ENCODE data around the gene VWA8.

Gene VWA8

DNA sequence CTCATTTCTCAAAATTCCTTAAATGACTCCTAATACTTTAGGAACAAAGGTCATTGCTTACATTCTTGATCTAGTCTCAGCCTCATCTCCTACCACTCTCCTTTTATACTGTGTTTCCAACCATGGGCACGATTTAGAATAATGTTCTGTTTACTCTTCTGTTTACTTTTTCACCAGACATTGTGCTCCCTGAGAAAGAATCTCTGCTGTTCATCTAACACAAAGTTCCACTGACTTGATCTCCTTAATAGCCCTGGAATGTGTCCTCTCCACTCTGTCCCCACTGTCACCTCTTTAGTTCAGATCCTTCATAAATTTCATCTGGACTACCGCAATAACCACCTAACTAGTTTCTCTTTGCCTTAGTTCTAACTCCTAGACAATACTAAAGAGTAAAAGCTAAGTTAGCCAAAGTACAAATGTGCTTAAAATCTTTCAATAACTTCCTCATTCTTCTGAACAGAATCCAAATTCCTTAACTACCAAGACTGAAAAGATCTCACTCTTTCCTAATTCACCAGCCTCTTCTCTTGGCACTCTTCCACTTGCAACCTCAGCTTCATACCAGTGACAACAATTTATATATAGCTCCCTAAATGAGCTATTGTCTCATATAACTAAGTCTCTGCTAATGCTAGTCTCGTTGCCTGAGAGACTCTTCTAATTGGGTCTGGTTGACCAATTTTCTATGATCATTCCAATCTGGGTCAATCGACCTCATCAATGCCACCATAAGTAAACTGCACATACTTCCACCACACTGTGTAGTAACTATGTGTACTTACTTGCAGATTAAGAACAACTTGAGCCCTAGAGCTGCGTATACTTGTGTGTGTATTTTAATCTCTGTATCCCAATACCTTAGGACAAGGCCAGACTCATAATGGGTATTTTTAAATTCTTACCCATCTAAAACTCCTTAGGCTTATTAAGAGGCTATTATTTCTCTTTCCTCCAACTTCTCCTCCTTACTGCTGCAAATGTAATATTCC, 179.9 kb downstream of the VWA8 start:
- TF ChIP-seq, protein P1, sequence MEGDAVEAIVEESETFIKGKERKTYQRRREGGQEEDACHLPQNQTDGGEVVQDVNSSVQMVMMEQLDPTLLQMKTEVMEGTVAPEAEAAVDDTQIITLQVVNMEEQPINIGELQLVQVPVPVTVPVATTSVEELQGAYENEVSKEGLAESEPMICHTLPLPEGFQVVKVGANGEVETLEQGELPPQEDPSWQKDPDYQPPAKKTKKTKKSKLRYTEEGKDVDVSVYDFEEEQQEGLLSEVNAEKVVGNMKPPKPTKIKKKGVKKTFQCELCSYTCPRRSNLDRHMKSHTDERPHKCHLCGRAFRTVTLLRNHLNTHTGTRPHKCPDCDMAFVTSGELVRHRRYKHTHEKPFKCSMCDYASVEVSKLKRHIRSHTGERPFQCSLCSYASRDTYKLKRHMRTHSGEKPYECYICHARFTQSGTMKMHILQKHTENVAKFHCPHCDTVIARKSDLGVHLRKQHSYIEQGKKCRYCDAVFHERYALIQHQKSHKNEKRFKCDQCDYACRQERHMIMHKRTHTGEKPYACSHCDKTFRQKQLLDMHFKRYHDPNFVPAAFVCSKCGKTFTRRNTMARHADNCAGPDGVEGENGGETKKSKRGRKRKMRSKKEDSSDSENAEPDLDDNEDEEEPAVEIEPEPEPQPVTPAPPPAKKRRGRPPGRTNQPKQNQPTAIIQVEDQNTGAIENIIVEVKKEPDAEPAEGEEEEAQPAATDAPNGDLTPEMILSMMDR (conservative IDR thresholded peaks at IDR 0.05) = no peak
- no peak for TF ChIP-seq ZFX (IDR thresholded peaks at IDR 0.05)
- no peak overlapping the region for H3K27ac ChIP-seq

DNA sequence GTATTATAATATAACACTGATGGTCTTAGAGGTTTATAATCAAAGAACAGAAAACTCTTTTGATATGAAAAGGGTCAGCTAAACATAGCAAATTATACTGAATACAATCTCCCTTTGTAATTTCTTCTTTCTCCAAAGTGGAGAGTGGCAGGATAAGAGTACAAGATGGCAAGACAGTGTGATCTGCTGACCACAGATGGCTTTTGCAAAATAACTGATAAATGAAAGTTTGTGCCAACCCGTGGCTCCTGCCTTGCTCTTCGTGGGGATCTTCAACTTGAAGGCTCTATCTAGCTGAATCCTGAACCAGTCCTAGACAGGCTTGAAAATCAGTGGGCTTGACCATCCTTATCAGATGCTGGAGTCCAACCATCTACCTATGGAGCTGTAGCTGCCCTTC, 185.7 kb downstream of the VWA8 start:
- no peak for TF ChIP-seq ZFX (IDR thresholded peaks at IDR 0.05)
- TF ChIP-seq, protein P1 (conservative IDR thresholded peaks at IDR 0.05) = no peak
- no peak overlapping the region for H3K27ac ChIP-seq

DNA sequence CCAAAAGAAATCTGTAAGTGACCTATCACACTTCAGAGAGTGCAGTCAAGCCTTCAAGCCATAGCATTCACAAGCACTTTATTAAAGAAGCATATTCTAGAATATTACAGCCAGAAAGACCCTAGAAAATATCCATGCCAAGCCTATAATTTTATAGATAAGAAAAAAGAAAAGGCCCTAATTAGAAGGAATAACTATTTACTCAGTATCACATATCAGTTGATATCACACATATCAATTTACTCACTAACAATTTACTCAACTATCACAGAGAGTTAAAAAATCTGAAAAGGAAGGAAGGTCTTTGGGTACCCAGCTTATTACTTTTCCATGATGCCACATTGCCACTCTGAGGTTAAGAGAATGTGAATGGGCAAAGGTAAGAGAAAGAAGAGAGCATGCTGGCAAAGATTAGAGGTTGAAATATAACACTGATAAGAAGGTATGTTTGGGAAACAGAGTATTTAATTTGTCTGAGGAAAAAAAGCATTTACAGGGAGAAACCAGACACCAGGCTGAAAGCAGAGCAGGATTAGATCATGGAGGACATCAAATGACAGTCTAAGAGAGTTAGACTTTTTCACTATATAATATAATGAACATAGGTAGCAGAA, 186.2 kb downstream of the VWA8 start:
- TF ChIP-seq ZFX (IDR thresholded peaks at IDR 0.05) = no peak
- TF ChIP-seq, protein P1 (conservative IDR thresholded peaks at IDR 0.05) = no peak
- no peak overlapping the region for H3K27ac ChIP-seq

DNA sequence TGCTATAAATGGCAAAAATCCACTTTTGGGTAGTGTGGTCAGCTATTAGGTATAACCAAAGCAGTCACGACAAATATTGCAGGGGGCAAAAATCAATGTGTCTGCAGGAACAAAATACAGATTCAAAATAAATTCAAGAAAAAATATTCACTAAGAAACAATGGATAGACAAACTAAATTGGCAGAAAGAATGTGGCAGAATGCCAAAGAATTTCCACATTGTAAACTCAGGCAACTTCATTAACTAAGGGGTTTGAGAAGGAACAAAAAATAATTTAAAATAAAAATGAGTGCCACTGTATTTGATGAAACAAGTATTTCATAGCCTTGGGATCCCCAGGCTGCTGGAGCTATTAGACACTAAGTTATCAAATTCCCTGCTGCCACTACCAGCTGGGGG, 193.1 kb downstream of the VWA8 start:
- TF ChIP-seq, protein P1 (conservative IDR thresholded peaks at IDR 0.05) = no peak
- TF ChIP-seq ZFX (IDR thresholded peaks at IDR 0.05) = no peak

DNA sequence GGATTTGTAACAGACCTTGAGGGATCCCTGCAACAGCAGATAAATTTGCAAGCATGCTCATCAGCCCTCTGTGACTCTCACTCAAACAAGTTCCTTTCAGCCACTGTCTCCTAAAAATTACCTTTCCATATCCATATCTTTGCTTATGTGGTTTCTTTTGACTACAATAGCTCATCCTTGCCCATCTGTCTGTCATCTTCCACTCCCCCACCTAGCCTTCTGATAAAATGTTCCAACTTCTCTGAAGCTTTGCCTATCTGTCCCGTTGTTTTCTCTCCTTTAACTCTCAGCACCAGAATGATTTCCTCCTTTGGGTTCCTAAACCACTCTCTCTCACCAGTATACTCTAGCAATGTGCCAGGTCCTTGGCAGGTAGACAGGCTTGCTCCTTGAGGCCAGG, 194.5 kb downstream of the VWA8 start:
- TF ChIP-seq ZFX (IDR thresholded peaks at IDR 0.05) = no peak
- TF ChIP-seq, protein P1 (conservative IDR thresholded peaks at IDR 0.05) = no peak
- H3K27ac ChIP-seq = no peak overlapping the region

More for the DNA sequence above, 193.1 kb downstream of the VWA8 start:
- no peak overlapping the region for H3K27ac ChIP-seq

DNA sequence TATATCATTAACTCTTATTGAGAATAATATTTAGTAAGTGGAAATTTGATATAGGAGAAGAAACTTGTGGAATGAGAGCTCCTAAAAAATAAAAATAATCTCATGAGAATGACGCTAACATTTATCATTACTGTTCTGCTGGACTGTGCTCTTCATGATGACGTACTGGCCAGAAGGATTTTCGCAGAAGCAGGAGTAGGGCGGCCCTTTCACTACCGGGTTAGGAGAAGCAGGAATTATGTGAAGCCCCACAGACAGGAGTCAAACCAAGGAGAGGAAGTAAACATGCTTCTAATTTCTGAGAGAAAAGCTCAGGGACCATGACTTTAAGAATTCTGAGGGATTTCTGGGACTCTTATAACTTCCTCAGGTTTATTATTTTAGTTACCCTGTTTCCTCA, 195.1 kb downstream of the VWA8 start:
- no peak overlapping the region for H3K27ac ChIP-seq
- TF ChIP-seq, protein P1 (conservative IDR thresholded peaks at IDR 0.05) = no peak
- TF ChIP-seq ZFX (IDR thresholded peaks at IDR 0.05) = no peak

DNA sequence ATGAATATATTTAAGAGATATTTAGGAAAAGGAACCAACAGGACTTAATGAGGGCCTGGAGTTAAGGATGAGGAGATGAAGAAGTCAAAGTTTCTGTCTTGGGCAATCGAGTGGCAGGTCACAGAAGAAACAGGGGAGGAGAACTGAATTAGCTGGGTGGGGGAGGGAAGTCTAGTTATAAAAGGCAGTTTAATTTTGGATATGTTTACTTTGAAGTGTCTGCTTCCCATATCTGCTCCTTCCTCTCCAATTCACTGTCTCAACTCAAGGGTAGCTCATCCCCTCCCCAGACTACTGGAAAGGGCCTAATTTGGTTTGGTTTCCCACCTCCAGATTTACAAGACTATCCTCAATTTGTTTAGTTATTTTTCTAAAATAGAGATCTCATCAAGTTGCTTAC, 195.9 kb downstream of the VWA8 start:
- TF ChIP-seq ZFX (IDR thresholded peaks at IDR 0.05) = no peak
- TF ChIP-seq, protein P1 (conservative IDR thresholded peaks at IDR 0.05) = no peak
- no peak overlapping the region for H3K27ac ChIP-seq

Measured in C4-2B (cell line).